Measurements from ENCODE around the gene RANGAP1.
"Not testable (repeated sequence)": the region's sequence is repeated elsewhere in the genome, so short reads cannot be mapped to it uniquely, and the experiment has no call there.

The RANGAP1 gene

DNA sequence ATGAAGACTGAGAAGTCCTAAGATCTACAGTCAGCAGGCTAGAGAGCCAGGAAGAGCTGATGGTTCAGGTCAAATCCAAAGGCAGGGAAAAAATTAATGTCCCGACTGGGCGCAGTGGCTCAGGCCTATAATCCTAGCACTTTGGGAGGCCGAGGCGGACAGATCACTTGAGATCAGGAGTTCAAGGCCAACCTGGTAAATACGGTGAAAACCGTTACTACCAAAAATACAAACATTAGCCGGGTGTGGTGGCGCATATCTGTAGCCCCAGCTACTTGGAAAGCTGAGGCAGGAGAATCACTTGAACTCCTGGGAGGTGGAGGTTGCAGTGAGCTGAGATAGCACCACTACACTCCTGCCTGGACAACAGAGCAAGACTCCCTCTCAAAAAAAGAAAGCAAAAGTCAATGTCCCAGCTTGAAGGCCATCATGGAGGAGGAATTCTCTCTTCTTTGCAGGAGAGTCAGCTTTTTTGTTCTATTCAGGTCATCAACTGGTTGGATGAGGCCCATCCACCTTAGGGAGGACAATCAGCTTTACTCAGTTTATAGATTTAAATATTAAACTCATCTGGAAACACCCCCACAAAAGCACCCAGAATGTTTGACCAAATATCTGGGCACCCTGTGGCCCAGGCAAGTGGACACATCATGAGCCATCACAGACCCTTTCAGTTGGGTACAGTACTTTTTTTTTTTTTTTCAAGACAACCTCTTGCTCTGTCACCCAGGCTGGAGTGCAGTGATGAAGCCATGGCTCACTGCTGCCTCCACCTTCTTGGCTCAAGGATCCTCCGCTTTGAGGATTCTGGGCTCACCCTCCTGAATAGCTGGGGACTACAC, 11.1 kb upstream of the RANGAP1 start:
- no peak for DNase-seq

DNA sequence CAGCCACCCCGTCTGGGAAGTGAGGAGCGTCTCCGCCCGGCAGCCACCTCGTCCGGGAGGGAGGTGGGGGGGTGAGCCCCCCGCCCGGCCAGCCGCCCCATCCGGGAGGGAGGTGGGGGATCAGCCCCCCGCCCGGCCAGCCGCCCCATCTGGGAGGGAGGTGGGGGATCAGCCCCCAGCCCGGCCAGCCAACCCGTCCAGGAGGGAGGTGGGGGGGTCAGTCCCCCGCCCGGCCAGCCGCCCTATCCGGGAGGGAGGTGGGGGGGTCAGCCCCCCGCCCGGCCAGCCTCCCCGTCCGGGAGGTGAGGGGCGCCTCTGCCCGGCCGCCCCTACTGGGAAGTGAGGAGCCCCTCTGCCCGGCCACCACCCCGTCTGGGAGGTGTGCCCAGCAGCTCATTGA, 8.8 kb upstream of the RANGAP1 start:
- not testable (repeated sequence) for DNase-seq

DNA sequence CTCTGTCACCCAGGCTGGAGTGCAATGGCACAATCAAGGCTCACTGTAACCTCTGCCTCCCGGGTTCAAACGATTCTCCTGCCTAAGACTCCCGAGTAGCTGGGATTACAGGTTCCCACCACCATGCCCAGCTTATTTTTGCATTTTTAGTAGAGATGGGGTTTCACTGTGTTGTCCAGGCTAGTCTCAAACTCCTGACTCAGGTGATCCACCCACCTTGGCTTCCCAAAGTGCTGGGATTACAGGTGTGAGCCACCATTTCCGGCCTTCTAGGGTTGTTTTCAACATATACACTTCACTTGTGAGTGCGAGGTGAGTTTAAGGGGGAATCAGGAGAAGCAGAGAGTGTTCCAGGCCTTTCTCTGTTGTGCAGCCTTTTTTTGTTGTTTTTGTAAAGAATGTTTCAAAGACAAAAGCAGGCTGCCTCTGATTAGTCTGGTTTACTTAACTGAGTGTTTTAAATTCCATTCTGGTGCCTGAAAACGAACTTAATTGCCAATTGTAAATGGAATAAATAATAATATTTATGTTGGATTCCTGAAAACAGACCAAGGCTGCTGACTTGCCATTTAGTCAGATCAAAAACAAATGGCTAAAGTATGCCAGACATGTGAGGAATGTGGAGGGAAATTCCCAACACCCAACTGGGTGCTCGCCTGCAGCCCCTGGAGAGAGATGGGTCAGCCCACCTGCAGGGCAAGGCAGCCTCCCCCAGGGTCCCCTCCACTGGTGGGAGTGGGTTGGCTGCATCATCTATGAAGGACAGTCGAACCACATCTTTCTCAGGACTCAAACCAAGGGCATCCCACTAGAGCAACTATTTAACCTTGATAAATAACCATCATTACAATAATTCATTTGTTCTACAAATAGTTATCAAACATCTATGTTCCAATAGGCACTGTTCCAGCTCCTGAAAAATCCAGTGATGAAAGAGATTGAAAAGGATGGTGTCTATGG, 4.6 kb upstream of the RANGAP1 start:
- DNase-seq: no peak

DNA sequence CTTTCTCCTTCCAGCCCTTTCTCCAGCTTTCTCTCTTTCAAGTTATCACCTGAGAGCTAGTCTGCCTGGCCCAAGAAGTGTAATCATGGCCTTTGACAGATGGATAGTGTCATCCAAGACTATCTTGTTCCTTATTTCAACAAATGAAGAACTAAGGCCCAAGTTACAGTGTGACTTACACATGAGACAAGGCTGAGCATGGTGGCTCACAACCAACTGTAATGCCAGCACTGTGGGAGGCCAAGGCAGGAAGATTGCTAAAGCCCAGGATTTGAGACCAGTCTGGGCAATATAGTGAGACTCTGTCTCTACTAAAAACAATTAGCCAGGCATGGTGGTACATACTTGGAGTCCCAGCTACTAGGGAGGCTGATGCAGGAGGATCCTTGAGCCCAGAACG, 3.7 kb upstream of the RANGAP1 start:
- DNase-seq: no peak

DNA sequence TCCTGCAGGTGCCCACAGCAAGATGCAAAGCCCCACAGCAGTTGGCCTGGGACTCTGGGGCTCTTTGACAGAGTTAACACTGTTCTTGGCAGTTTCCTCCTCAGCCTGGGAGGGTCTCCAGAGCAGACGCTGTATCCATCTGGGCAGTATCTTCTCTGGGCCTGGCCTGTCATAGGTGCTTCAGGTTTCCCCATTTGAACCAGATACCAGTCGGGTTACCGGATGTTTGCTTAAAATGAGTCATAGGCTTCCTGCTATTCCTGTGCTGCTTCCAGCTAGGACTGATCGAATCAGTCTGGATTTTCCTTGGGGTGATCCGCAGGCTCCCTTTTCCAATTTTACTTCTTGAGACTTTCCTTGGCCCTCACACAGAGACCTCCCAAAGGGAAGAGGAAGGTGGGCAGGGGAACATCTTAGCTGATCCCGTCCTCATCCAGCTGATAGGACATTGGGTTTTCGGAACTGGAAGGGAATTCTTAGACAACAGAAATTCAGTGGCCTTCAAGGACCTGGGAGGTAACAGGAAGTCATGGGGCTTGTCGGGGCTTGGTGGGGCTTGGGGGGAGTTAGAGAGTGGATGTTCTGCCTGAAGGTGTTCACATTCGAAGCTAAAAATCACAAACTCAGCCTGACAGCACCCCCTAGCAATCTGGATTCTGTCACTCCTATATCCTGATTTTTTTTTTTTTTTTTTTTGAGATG, 2.4 kb upstream of the RANGAP1 start:
- DNase-seq: peak; percentile 2

DNA sequence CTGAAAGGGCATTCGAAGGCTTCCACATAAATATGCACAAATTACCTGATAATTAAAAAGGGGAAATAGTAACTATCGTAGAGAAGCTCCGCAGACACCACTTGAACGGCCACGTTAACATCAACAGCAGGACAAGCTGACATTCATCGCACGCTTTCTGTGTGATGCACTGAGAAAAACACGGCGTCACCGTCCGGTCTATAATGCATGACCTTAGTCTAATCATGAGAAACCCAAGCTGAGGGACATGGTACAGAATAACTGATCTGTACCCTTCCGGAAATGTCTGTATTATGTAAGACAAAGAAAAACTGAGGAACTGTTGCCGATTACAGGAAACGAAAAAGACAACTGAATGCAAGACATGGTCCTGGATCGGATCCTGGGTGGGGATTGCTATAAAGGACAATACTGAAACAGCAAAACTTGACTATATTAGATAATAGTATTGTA, 678 bp upstream of the RANGAP1 start:
- DNase-seq: no peak

DNA sequence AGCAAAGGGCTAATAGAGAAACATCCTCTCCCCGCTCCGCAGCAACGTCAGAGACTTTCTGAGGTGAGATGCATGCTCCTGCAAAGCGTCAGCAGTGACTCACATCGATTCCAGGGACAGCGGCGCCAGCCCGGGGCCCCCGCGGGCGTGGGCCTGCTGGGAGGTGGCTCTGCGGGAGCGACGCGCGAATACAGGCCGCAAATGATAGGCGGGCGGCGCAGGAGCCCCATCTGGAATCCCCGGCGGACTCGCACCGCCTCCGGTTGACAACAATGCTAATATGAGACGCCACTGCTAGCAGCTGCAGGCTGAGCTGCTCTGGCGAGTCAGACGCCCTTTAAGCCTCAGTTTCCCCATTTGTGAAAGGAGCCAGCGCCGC, 557 bp downstream of the RANGAP1 start:
- DNase-seq: peak; percentile 0

DNA sequence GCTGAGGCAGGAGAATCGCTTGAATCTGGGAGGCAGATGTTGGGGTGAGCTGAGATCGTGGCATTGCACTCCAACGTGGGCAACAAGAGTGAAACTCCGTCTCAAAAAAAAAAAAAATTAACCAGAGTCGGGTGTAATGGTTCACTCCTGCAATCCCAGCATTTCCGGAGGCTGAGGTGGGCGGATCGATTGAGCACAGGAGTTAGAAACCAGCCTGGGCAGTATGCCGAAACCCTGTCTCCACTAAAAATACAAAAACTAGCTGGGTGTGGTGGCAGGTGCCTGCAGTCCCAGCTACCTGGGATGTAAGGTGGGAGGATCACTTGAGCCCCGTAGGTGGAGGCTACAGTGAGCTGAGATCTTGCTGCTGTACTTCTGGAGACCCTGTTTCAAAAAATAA, 1.5 kb downstream of the RANGAP1 start:
- no peak for DNase-seq

DNA sequence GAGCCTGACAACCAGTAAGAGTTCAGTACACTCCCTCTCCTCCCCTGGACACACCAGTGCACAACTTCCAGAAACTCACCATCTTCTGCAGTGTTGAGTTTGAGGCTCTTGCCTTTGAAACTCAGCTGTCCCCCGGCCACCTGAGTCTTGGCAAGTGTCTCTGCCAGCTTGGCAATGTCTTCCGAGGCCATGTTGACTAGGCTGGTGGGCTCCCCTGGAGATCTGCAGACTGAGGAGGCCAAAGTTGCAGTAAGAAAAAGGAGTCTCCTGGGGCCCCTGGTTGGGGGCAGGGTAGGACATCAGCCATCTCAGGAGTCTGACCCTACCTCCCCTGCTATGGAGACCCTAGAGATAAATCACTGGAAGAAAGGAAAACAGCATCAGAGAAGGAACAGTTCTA, 5.1 kb downstream of the RANGAP1 start:
- DNase-seq: no peak

DNA sequence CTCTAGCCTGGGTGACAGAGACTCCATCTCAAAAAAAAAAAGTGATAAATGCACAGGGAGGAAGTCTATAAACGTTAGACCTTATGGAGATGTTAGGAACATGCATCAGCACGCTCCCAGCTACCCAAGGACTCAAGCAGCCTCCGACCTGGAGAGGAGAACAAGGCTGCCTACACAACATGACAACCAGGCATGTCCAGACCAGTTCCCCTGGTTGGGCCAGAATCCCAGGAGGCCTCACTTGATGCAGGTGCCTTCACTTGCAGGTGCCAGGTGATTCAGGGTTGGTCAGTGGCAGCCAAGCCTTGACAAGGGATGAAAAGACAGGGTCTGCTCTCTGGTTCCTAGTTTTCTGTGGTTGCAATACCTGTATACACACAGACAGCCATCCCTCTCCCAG, 5.9 kb downstream of the RANGAP1 start:
- DNase-seq: no peak

DNA sequence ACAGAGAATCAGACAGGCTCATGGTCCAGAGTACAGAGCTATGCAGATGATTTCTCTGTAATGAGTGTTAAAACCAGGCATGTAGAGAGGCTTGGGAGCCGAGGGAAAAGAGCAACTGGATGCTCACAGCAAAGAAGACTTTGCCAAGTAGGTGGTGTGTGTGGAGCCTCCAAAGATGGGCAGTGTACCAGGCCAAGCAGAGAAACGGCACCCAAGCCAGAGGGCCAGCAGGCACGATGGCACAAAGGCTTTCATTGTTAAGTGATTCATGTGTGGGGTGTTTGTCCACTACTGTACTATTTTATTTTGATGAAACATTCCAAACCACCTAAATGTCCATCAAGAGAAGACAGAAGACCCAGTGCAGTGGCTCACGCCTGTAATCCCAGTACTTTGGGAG, 11.1 kb downstream of the RANGAP1 start:
- DNase-seq: no peak

DNA sequence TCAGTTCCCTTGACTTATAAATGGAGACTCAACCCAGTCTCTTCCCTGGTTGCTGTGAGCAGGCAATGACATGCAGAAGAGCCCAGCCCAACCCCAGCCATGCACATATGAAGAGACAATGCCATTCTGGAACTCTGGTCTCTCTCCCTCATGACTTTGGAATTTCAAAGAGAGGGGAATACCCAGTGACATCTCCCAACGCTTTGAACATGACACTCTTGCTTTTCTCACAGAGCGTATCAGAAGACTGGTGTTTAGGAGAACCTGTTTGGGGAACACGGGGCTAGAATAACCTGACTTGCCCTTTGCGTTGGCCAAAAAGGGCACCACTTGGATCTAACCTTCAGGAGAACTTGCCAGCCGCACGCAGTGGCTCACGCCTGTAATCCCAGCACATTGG, 12.9 kb downstream of the RANGAP1 start:
- DNase-seq: no peak

DNA sequence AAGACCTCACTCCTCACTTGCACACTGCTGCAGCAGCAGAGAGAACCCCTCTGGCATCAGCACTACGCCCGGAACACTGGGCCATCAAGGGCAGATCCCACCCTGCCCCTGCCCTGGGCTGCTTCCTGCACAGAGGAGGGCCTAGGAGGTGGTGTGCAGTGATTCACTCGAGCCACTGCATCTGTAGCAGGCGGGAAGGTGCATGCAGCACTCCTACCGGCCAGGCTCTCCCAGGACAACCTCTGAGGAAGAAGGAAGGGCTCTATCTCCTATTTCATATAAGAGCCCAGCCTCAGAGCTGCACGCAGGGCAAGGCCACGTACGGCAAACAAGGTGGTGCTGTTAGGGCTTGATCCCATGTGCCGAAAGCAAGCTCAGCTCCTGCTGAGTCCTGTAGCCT, 14.2 kb downstream of the RANGAP1 start:
- no peak for DNase-seq

DNA sequence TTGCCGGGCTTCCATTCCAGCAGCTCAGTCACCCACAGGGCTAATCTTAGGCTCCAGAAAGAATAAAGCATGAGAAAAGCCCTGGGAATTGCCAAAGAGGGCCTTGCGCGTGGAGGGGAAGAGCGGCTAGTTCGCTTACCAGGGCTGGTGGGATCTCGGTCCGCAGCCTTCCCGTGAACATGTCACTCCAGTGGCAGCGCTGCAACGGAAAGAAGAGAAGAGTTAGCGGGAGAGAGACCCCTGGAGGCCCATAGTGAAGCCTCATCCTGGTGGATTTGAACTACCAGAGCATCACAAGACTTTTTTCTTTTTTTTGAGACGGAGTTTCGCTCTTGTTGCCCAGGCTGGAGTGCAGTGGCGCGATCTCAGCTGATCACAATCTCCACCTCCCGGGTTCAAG, 18.0 kb downstream of the RANGAP1 start:
- DNase-seq: no peak

DNA sequence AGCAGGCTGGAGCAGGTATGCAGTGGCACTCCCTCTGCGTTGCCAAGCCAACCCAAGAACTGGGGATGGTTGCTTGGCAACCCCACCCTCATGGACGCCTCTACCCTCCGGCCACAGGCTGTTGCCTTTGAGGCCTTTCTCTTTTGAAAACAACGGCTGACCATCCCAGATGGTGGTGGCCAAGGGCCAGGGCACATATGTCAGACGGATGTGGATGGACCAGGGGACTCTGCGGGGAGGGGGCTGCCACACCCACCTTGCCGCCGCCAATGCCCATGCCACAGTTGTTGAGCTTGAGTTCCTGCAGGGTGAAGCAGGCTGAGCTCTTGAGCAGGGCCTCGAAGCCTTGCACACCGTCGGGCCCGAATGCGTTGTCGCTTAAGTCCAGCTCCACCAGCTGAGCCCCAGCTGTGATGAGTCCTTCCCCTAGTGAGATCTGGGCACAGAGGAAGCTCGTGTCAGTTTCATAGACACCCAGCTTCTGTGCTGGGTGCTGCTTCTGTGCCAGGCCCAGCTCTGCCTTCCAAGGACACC, 21.5 kb downstream of the RANGAP1 start:
- no peak for DNase-seq

DNA sequence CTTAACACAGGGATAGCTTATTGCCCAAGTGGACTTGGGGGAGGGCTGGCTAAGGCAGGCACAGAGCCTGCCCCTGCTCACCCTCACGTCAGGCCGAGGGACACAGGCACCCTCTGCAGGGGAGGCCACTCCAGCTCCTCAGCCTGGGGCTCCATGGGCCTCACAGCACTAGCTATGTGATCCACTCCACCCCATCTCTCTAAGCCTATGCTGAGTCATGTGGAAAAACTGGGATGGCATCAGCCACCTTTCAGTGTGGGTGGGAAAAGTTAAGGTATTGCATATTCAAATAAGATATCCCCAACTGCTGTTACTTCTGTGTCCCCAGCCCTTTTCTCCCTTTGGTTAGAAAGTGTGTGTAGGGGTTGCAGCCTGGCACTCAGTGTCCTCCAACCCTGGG, 22.3 kb downstream of the RANGAP1 start:
- DNase-seq: no peak

DNA sequence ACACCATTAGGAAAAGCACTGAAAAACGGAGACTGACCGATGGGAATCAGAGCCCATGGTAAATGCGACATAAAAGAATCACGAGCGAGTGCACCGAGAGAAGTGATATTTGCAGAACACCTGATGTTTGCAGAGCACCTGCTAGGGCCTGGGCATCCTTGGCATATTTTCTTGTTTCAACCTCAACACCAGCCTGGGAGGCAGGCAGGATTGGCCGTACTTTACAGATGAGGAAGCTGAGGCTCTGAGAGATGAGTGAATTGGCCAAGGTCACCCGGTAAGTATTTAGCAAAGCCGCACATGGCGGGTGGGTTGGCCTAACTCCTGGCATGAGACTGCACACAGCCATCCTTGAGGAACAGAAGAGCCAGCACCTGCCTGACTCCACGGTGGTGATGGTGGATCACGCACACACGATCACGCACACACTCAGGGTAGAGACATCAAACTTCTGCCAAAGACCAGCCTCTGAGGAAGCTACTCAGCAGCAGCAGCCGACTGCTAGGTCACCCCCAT, 23.7 kb downstream of the RANGAP1 start:
- DNase-seq: no peak

DNA sequence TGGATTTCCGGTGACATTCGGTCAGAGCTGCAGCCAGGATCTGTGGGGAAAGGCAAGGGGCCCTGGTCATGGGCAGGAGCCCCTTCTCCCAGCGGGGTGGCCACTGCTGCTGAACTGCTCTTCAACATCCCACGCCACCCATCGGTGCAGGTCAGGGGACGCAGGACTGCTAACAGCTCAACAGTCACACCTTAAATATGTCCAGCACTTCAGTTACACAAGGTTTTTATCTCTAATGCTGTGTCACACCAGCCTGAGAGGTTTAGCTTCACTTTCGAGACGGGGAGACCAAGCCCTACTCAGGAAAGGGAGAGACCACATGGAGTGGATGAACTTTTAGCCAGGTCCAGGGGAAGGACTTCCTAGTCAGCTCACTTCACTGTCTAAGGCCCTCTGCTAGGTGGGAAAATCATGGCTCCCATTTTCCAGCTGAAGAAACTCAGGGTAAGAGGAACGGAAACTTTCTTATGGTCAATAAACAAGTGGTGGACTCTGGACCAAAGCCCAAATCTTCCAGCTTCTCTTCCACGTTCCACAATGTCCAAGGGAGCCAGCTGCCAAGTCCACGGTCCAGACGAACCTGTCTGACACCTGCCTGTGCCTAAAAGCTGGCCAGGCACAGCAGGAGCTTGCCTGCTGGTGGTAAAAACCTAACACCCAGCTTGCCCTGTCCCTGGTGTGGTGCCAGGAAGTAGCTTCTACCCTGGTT, 24.3 kb downstream of the RANGAP1 start:
- DNase-seq: no peak

DNA sequence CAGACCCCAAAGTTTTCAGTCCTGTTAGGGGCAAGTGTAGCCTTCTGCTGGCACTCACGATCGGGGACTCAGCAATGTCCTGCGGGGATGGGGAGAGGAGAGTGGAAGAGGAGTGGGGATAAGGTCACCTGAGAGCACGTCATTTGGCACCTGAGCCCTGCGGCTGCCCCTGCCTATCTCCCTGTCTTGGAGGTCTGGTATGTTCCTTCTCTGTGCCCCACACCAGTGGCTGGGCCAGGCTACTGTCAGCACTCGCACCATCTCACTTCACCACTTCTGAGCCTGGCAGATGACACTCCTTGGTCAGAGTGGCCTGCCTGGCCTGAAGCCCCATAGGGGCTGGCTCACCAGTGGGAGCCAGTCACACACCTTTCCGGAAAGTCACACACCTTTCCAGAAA, 25.1 kb downstream of the RANGAP1 start:
- no peak for DNase-seq

DNA sequence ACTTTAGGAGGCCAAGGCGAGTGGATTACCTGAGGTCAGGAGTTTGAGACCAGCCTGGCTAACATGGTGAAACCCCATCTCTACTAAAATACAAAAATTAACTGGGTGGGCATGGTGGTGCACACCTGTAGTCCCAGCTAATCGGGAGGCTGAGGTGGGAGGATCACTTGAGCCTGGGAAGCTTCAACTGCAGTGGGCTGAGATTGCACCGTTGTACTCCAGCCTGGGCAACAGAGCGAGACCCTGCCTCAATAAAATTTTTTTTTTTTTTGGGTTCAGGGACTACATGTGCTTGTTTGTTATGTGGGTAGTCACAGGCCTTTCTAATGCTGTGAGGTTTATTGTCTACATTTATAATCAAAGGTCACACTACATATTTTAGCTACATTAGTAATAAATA, 26.2 kb downstream of the RANGAP1 start:
- not testable (repeated sequence) for DNase-seq

DNA sequence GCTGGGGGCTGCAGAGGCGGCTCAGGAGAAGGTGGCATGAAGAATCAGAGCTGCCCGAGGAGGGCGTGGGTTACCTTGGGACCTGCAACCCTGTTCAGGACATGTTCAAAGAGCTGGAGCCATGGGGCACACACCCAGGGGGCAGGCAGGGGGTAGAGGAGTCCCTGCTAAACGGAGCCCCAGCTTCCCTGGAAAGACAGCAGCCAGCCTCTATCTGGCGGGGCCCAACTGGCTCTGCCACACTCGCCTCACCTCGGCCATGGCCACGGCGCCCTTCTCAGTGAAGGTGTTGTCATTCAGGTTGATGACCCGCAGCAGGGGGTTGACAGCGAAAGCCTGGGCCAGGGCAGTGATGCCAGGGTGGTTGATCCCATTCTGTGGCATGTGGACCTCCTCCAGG, 28.3 kb downstream of the RANGAP1 start:
- no peak for DNase-seq

Measured in NCI-H2081 treated with DMSO at 0.1 percent for 48 hours (cell line).